ENCODE measurements around the gene AHI1.

The AHI1 gene

GRCh38 chr6:135423649-135424128, 73.9 kb downstream of the AHI1 start:
- ATAC-seq (ENCODE audit: insufficient read depth, low read depth), result peak; percentile 92

GRCh38 chr6:135419162-135419561, 78.4 kb downstream of the AHI1 start:
- Histone ChIP-seq H3K36me3 (ENCODE audit: insufficient read depth, low read length) (no peaks in the 10 kb centered on the region), H3K4me3 (ENCODE audit: low read depth in 1 of 2, low read length in 2 of 2) (no peak overlapping the region), H3K9ac (ENCODE audit: low read depth, low read length) (no peak overlapping the region), H4K20me1 (ENCODE audit: insufficient read depth, low read length) (no peaks in the 10 kb centered on the region), H3K4me2 (ENCODE audit: insufficient read depth, low read length) (no peak overlapping the region), H3K27ac (ENCODE audit: low read length) (peak overlapping the region; percentile 40; the same call in 1 of the 2 replicates), H3K4me1 (ENCODE audit: insufficient read depth, low read length) (peaks cover 48% of the 10 kb centered on the region), H3K79me2 (ENCODE audit: insufficient read depth, low read length) (no peaks in the 10 kb centered on the region), H3K27me3 (ENCODE audit: insufficient read depth, low read length, poor library complexity) (no peaks in the 10 kb centered on the region), H2AFZ (ENCODE audit: low read depth, low read length) (no peak overlapping the region), H3K9me3 (ENCODE audit: insufficient read depth, low read length, severe bottlenecking) (no peaks in the 10 kb centered on the region)
- ATAC-seq (ENCODE audit: insufficient read depth, low read depth) (no peak), DNase-seq (no peak)
- TF ChIP-seq EZH2 (IDR thresholded peaks at IDR 0.05; ENCODE audit: borderline replicate concordance, low read depth, low read length, severe bottlenecking) (no peak), CTCF (IDR thresholded peaks at IDR 0.05; ENCODE audit: borderline replicate concordance, extremely low read depth, low read length, poor library complexity, severe bottlenecking) (no peak)

More at GRCh38 chr6:135423649-135424128, 73.9 kb downstream of the AHI1 start:
- Histone ChIP-seq H2AFZ (ENCODE audit: low read depth, low read length) (peak overlapping the region; percentile 16; the same call in 1 of the 2 replicates), H3K9me3 (ENCODE audit: insufficient read depth, low read length, severe bottlenecking) (no peaks in the 10 kb centered on the region), H3K4me2 (ENCODE audit: insufficient read depth, low read length) (peak overlapping the region; percentile 9), H3K4me3 (ENCODE audit: low read depth in 1 of 2, low read length in 2 of 2) (no peak overlapping the region), H3K79me2 (ENCODE audit: insufficient read depth, low read length) (no peaks in the 10 kb centered on the region), H3K4me1 (ENCODE audit: insufficient read depth, low read length) (peaks cover 53% of the 10 kb centered on the region), H3K36me3 (ENCODE audit: insufficient read depth, low read length) (no peaks in the 10 kb centered on the region), H3K27ac (ENCODE audit: low read length) (peak overlapping the region; percentile 64), H4K20me1 (ENCODE audit: insufficient read depth, low read length) (no peaks in the 10 kb centered on the region), H3K27me3 (ENCODE audit: insufficient read depth, low read length, poor library complexity) (no peaks in the 10 kb centered on the region), H3K9ac (ENCODE audit: low read depth, low read length) (peak overlapping the region; percentile 42)
- TF ChIP-seq EZH2 (IDR thresholded peaks at IDR 0.05; ENCODE audit: borderline replicate concordance, low read depth, low read length, severe bottlenecking) (no peak), CTCF (IDR thresholded peaks at IDR 0.05; ENCODE audit: borderline replicate concordance, extremely low read depth, low read length, poor library complexity, severe bottlenecking) (peak; percentile 92)
- peak; percentile 43 for DNase-seq

GRCh38 chr6:135418040-135418760, 79.3 kb downstream of the AHI1 start:
- Histone ChIP-seq H2AFZ (ENCODE audit: low read depth, low read length) (no peak overlapping the region), H4K20me1 (ENCODE audit: insufficient read depth, low read length) (no peaks in the 10 kb centered on the region), H3K27ac (ENCODE audit: low read length) (peak overlapping the region; percentile 43; the same call in 1 of the 2 replicates), H3K79me2 (ENCODE audit: insufficient read depth, low read length) (no peaks in the 10 kb centered on the region), H3K27me3 (ENCODE audit: insufficient read depth, low read length, poor library complexity) (no peaks in the 10 kb centered on the region), H3K9ac (ENCODE audit: low read depth, low read length) (no peak overlapping the region), H3K9me3 (ENCODE audit: insufficient read depth, low read length, severe bottlenecking) (no peaks in the 10 kb centered on the region), H3K4me2 (ENCODE audit: insufficient read depth, low read length) (peak overlapping the region; percentile 24; the same call in 1 of the 2 replicates), H3K4me1 (ENCODE audit: insufficient read depth, low read length) (peaks cover 40% of the 10 kb centered on the region), H3K4me3 (ENCODE audit: low read depth in 1 of 2, low read length in 2 of 2) (no peak overlapping the region), H3K36me3 (ENCODE audit: insufficient read depth, low read length) (no peaks in the 10 kb centered on the region)
- peak; percentile 72 for ATAC-seq (ENCODE audit: insufficient read depth, low read depth)
- DNase-seq, result peak; percentile 22
- TF ChIP-seq EZH2 (IDR thresholded peaks at IDR 0.05; ENCODE audit: borderline replicate concordance, low read depth, low read length, severe bottlenecking), result no peak
- TF ChIP-seq CTCF (IDR thresholded peaks at IDR 0.05; ENCODE audit: borderline replicate concordance, extremely low read depth, low read length, poor library complexity, severe bottlenecking), result no peak
